Parathyroid adenoma (tissue), 2 donors: ENCODE measurements around the gene GRIK4.

ENCODE experiments used
- H2AFZ ChIP-seq: fragments of 300-600 bp; sonication (generic); one replicate; pipeline ENCODE4 v1.7.0; 2017; ENCODE audit warnings: antibody characterized with exemption, mild to moderate bottlenecking
- H3K27ac ChIP-seq: fragments of 300-600 bp; sonication (generic); one replicate; pipeline ENCODE4 v1.7.0; 2017
- H3K27me3 ChIP-seq: fragments of 300-600 bp; sonication (generic); one replicate; pipeline ENCODE4 v1.7.0; 2017; ENCODE audit warnings: low read length; ENCODE audit not compliant: control insufficient read depth, insufficient read depth
- H3K36me3 ChIP-seq: fragments of 300-600 bp; sonication (generic); one replicate; pipeline ENCODE4 v1.7.0; 2017; ENCODE audit warnings: low read length; ENCODE audit not compliant: control insufficient read depth, insufficient read depth
- H3K4me1 ChIP-seq: fragments of 300-600 bp; sonication (generic); one replicate; pipeline ENCODE4 v1.7.0; 2017; ENCODE audit warnings: control low read depth
- H3K4me2 ChIP-seq: fragments of 300-600 bp; sonication (generic); one replicate; pipeline ENCODE4 v1.7.0; 2017; ENCODE audit warnings: low read length
- H3K4me3 ChIP-seq: fragments of 300-600 bp; sonication (generic); one replicate; pipeline ENCODE4 v1.7.0; 2017; ENCODE audit warnings: low read depth, low read length
- H3K79me2 ChIP-seq: fragments of 300-600 bp; sonication (generic); one replicate; pipeline ENCODE4 v1.7.0; 2017; ENCODE audit warnings: control low read depth
- H3K9ac ChIP-seq: fragments of 300-600 bp; sonication (generic); one replicate; pipeline ENCODE4 v1.7.0; 2017; ENCODE audit warnings: mild to moderate bottlenecking
- H3K9me3 ChIP-seq: fragments of 300-600 bp; sonication (generic); one replicate; pipeline ENCODE4 v1.7.0; 2017; ENCODE audit warnings: low read length; ENCODE audit not compliant: control insufficient read depth
- CTCF ChIP-seq: fragments of 300-600 bp; sonication (generic); IDR thresholded peaks from one replicate; pipeline ENCODE4 v1.7.0; 2017; ENCODE audit warnings: antibody characterized with exemption, mild to moderate bottlenecking
- donor health status: primary hyperparathyroidism.

GRIK4 gene

GRCh38 chr11:121035780-121036179 is 524.2 kb downstream of the GRIK4 start:
- no peak overlapping the region for H3K27ac ChIP-seq
- H3K79me2 ChIP-seq: peaks cover 7% of the 10 kb centered on the region
- no peak overlapping the region for H2AFZ ChIP-seq
- TF ChIP-seq CTCF: no peak
- no peaks in the 10 kb centered on the region for H3K9me3 ChIP-seq
- no peak overlapping the region for H3K4me2 ChIP-seq
- H3K4me1 ChIP-seq: peaks cover 11% of the 10 kb centered on the region
- H3K27me3 ChIP-seq: no peaks in the 10 kb centered on the region
- no peak overlapping the region for H3K9ac ChIP-seq
- no peaks in the 10 kb centered on the region for H3K36me3 ChIP-seq
- no peak overlapping the region for H3K4me3 ChIP-seq

DNA sequence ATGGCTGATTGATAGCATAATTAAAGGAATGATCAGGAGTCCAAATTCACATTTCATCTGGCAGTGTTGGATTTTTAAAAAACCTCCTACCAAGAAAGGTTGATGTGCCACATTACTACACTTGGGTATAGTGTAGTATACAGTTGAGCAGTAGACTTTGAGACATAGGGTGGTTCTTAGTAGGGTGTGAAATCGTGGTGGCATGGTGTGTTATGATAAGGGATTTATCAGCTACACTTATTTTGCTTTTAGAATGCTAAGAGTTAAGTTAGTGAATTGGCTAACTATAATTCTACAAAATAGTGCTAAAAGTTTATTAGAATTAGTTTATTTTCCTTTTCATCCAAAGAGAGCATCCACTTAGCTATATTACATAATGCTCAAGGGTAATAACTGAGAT is 525.5 kb downstream of the GRIK4 start:
- no peak for TF ChIP-seq CTCF
- Histone ChIP-seq H2AFZ (no peak overlapping the region), H3K36me3 (no peaks in the 10 kb centered on the region), H3K9ac (no peak overlapping the region), H3K79me2 (peaks cover 7% of the 10 kb centered on the region), H3K27ac (no peak overlapping the region), H3K4me2 (no peak overlapping the region), H3K4me3 (no peak overlapping the region), H3K4me1 (peaks cover 11% of the 10 kb centered on the region), H3K9me3 (no peaks in the 10 kb centered on the region), H3K27me3 (no peaks in the 10 kb centered on the region)
